Measurements from ENCODE around the gene PSMF1.

Gene PSMF1

GRCh38 chr20:1165521-1165920, 47.1 kb downstream of the PSMF1 start:
- DNase-seq = no peak

GRCh38 chr20:1165941-1166340, 47.5 kb downstream of the PSMF1 start:
- no peak for DNase-seq

GRCh38 chr20:1166948-1167720, 48.7 kb downstream of the PSMF1 start:
- DNase-seq = peak in 1 of 2 experiments; percentile 12

GRCh38 chr20:1169224-1169623, 50.8 kb downstream of the PSMF1 start:
- no peak for DNase-seq

GRCh38 chr20:1171461-1172093, 53.2 kb downstream of the PSMF1 start:
- no peak for DNase-seq

GRCh38 chr20:1173698-1174097, 55.3 kb downstream of the PSMF1 start:
- DNase-seq = no peak

- DNase-seq = no peak
These were observed 56.4 kb downstream of the PSMF1 start for GRCh38 chr20:1174787-1175186.

GRCh38 chr20:1177680-1178079, 59.3 kb downstream of the PSMF1 start:
- peak in 1 of 2 experiments; percentile 29 for DNase-seq

GRCh38 chr20:1178103-1178502, 59.7 kb downstream of the PSMF1 start:
- DNase-seq = no peak

GRCh38 chr20:1178623-1179022, 60.2 kb downstream of the PSMF1 start:
- no peak for DNase-seq

GRCh38 chr20:1180949-1181348, 62.5 kb downstream of the PSMF1 start:
- no peak for DNase-seq

GRCh38 chr20:1182106-1182505, 63.7 kb downstream of the PSMF1 start:
- DNase-seq = no peak

- DNase-seq = no peak
These were observed 64.8 kb downstream of the PSMF1 start for GRCh38 chr20:1183153-1183552.

GRCh38 chr20:1184260-1184637, 65.8 kb downstream of the PSMF1 start:
- DNase-seq = no peak

- no peak for DNase-seq
These were observed 66.4 kb downstream of the PSMF1 start, which contains the start of gene TMEM74B for GRCh38 chr20:1184638-1185315. TMEM74B (minus strand) TSS chr20:1184981; CDS start chr20:1183801, 1,180 bp downstream.

GRCh38 chr20:1185316-1185741, 66.9 kb downstream of the PSMF1 start:
- DNase-seq = no peak

GRCh38 chr20:1185790-1186334, 67.5 kb downstream of the PSMF1 start:
- DNase-seq = peak; percentile 43 to 58

- DNase-seq = no peak
These were observed 68.1 kb downstream of the PSMF1 start for GRCh38 chr20:1186367-1186991.

GRCh38 chr20:1187605-1188171, 69.3 kb downstream of the PSMF1 start:
- DNase-seq = no peak

- DNase-seq = no peak
These were observed 69.9 kb downstream of the PSMF1 start for GRCh38 chr20:1188347-1188746.

GRCh38 chr20:1189827-1190226, 71.4 kb downstream of the PSMF1 start:
- DNase-seq = no peak

- no peak for DNase-seq
These were observed 72.4 kb downstream of the PSMF1 start for GRCh38 chr20:1190847-1191246.

GRCh38 chr20:1191299-1191698, 72.9 kb downstream of the PSMF1 start:
- DNase-seq = no peak

All from SW 1271 (cell line).